HG03060 (cell line): ENCODE data around the gene EXPH5.

Experiments used
- ATAC-seq: cut with Tn5 transposase; IDR thresholded peaks from one replicate; pipeline ENCODE4 v1.9.1; 2021; ENCODE audit warnings: low read depth, moderate number of reproducible peaks; ENCODE audit not compliant: unreplicated experiment

EXPH5 gene

DNA sequence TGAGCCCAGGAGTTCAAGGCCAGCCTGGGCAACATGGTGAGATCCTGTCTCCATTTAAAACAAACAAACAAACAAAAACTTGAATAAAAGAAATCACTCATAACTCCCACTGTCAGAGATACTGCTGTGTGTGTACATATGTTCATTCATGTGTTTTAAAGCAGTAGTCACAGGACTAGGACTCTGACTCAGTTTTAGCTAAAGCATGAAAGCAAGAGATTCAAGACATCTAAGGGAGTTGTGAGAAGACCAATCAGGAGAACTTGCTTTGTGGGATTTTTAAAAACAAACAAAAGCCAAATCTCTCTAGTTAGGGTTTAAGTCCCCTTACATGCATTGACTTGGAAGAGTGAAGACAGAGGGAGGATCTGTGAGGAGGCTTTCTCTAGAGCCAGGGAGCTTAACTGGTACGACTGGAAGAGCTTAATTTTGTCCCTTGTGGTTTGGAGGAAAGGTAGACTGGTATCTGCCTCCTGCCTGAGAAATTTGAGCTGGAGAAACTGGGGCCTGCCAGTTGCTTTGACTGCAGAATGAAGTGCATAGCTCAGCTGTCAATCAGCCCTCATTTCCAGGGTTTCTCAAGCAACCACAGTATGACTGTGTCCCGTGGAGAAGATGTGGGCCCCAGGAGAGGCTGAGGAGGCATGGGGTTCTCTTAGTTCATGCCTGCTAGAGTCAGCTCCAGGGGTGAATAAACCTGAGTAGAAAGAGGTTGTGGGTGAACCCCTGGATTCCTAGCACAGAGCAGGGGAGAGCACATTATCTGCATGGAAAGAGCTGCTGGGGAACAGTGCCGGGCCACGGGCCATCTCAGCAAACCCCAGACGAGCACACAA lies 30.6 kb downstream of the EXPH5 start:
- ATAC-seq: no peak

DNA sequence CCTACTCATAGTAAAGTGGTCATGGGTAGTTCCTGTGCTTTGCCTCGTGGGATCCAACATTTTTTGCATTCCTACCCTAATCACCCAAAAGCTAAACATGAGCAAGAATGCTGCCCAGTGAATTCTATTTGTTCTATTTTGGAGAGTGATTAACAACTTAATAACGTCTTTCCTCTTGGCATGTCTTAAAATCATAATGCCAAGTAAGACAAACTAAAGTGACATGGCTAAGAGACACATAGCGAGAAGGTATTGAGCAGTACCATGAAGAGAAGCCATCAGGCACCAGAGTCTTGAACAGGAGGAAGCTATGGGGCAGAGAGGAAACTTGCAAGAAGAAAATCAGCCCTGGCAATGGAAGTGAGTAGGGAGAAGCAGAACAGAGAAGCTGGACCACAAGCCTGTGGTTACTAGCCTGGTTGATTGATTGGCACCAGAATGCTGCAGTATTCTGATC lies 32.0 kb downstream of the EXPH5 start:
- ATAC-seq: no peak

DNA sequence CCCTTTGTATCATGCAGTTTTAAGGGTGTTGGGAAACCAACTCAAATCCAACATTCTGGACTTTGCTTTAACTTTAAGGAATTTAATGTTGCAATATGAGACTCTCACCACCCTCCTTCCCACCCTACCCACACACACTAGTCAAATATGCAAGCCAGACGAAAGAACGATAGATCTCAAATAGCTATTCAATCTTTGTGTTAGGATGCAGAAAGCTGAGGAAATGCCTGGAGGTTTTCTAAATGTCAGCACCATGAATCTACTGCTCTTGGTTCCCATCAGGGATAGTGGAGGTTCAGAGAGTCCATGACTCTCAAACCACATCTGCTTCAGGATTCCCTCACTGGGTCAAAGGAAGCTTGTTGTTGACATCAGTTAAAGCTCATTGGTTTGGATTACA lies 33.7 kb downstream of the EXPH5 start:
- ATAC-seq: no peak

DNA sequence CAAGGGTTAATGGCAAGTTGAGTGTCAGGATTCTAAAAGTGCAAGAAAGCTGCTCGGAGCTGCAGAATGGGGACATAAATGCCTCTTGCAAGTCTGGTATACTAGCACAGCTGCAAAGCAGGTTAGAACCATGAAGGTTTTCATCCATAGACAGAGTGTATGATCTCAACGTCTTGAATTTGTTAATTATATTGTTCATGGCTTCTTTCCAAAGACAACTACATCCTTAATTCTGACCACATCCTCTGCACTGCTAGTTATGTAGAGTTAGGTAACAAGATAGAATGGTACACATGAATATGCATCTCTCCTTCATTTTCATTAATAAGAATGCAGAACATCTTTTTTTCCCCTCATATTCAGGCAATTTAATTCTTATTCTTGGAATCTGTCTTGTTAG lies 34.2 kb downstream of the EXPH5 start:
- ATAC-seq: no peak

DNA sequence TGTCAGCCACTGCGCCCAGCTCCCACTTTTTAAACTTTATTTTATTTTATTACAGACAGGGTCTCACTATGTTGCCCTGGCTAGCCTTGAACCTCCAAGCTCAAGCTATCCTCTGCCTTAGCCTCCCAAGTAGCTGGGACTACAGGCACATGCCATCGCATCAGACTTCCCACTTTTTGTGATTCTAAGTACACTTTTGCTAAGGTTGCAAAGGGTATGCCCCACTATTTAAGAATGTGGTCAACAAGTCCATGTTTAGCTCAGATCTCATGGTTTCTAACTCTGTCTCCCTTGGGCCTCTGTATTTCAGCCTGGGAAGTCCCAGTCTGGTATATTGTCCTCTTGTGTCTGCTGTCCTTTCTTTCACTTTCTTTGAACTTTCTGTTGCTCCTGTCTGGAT lies 35.3 kb downstream of the EXPH5 start:
- ATAC-seq: peak; percentile 49

DNA sequence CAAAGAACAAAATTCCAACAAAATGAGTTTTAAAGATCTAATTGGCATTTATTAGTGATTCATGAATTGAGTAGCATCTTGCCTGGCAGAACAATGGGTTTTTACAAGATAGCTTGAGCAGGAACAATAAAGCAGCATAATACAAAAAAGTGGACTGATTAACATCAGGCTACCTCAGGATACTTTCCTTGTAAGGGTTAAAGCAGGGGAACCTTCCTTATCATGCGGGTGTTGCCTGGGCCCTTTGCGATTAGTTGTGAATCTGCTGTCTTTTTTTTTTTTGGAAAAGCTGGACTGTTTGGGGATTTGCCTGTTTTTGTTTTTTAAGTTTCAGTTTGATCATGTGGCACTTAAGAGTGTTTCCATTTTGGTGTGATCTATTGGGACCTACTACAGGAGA lies 37.5 kb downstream of the EXPH5 start:
- ATAC-seq: no peak

DNA sequence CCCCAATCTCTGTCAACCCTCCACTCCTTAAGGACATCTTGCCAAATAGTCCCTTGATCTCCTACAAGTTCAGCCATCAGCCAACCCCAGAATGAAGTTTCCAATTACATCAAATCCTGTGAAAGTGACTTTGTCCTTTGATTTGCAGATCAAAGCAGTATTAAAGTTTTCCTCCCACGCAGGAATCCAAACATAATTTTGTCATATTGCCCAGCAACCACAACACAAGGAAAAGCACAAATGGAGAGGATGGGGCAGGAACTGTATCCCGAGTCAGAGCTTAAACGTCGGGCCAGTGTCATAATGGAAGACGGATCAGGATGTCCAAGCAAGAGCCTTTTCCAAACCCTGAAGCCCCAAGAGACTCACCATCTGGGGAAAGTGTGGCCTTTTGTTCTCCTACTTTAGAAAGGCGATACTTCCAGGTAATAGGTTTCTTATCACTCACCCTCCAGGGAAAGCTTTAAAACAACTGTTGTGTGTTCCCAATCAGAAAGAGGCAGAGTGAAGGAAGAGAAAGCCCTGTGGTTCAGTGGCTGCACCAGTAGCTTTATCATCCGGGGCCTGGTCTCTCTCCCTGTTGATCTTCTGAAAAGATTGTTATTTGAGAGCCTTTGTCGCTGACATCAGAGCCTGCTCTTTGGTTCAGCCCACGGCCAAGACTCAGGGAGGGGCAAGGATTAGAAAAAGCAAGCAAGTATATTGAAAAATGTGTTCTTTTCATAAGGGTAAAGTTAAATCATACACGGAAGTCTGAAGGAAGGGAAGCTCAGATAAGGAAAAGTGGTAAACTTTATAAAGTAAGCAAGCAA lies 41.7 kb downstream of the EXPH5 start:
- ATAC-seq: no peak

DNA sequence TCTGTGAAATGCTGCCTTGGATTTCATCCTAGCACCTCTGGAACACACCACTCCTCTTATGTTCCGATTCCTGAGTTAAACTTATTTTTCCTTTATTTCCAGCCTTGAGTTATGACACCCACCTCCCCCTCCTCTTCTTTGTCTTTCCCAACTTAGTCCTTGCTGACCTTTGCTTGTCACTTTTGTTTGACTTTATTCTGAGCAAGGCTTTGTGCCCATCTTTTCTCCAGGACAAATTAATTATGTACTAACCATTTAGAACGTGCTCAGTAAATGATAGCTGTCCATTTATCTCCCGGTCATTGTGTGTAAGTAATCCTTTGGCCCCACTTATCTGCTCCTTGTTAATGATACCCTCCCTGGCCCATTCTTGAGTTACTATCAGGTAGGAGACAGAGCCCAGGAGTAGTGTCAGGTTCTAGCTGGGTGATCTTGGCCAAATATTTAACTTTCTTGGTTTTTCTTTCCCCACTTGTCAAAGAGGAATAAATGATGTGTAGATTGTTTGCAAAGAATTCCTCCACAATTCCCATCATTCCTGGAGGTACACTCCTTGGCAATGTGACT lies 44.2 kb downstream of the EXPH5 start:
- ATAC-seq: no peak

DNA sequence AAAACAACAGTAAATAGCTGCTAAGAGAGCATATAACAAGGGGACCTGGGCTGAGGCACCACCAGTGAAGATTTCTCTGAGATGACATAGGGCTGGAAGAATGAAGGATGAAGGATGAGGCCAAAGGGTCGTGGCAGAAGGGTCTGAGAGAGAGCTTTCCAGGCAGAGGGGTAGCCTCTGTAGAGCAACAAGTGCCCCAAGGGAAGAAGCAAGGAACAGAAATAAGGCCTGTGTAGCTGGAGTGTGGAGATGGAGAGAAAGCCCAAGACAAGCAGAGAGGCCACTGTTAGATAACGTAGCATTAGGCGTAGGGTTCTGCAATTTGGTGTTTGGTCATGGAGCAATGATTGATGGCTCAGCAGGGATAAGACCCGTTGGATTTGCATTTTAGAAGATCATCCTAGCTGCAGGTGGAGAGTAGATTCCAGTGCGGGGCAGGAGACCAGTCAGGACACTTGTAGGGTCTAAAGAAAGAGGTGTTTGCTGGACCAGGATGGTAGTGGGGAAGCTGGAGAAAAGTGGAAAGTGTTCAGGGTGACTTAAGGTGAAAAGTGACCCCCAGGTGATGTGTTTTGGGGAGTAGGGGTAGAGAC lies 47.6 kb downstream of the EXPH5 start:
- no peak for ATAC-seq

DNA sequence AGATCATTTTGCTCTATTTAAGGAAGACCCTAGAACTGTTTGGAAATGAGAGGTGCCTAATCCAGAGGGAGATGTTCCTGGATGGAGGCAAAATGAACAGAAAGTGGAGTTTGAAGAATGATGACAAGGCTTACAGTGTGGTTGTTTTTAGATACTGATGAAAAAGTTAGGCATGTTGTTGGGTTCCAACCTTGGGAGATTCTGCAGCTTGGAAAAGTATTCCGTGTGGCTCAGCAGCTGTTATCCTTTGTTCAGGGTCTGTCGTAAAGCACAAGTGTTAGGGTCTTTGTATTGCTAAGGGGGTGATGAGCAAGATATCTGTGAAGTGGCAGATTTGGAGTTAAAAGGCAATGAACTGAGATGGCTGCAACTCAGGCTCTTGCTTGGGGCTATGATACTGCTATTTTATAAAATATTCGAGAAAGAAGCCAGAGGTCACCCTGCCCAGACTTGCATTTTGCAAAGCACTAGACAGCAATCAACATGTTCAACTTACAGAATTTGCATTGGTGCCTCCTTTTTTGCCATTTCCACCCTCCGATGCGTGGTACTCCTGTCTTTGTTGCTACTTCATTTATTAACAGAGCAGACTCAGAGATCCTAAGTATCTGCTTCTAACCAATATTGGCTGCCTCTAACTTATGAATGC lies 50.1 kb downstream of the EXPH5 start:
- no peak for ATAC-seq

DNA sequence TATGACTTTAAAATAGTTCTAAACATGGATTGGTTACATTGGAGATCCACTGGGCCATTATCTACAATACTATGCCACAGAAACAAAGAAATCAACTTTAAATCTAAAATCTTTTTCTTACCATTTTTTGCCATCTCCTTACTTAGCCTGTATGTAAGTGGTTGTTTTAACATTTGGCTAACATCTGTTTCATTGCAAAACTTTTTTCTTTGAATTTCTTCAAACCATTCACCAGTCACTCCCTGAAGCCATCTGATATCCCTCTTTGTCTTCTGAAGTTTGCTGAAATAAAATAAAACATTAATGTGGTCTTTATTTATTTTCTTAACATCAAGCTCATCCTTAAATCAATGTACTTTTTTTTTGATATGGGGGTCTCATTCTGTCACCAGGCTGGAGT lies 52.0 kb downstream of the EXPH5 start:
- no peak for ATAC-seq

DNA sequence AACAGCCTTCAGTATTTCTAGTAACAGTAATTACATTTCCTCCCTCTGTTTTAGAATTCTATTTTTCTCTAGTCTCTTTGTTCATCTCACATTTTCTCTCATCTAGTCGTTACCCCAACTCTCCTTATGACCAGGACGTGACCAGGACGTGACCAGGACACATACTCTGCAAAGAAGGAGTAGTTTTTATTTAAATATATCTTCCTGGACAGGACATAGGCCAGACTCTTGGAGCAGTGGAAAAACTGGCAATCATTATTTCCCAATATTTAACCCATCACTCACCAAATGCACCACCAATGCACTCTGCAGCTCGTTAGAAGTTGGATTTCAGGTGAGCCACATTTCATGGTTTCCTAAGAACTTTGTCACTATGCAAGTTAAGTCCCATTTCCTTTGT lies 55.1 kb downstream of the EXPH5 start:
- ATAC-seq: no peak

DNA sequence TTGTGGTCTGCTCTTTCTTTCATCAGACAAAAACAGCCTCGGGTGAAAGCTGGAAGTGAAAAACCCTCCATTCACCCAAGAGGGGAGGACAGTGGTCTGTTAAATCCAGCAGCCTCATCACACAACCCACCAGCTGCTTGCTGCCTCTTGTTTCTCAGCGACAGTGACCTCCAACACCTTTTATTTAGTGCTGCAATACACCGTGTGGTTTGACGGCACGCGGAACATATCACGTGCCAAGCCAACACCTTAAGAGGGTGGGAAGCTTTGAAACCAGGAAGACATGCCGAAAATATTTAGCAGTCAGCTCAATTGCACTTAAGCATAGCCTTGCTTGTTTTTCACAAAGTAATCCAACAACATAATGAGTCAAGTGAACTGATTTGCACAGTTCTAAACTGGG lies 55.5 kb downstream of the EXPH5 start:
- no peak for ATAC-seq

DNA sequence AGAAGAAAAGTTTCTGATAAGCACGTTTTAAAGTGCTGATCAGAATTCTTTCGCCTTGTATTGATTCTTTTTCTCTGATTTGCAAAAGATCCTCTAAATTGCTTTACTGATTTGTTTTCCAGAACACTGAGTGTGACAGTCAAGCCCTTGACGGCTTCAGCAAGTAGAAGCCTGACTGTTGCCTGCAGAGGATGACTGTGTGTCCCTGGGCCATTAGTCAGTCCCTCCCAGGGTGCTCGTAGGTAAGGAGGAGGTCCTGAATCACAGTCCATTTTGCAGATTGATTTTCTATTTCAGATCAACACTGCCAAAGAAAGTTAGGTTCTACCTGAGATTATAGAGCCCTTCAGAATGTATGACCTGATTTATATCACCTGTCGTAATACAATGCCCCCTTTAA lies 56.8 kb downstream of the EXPH5 start:
- ATAC-seq: no peak

DNA sequence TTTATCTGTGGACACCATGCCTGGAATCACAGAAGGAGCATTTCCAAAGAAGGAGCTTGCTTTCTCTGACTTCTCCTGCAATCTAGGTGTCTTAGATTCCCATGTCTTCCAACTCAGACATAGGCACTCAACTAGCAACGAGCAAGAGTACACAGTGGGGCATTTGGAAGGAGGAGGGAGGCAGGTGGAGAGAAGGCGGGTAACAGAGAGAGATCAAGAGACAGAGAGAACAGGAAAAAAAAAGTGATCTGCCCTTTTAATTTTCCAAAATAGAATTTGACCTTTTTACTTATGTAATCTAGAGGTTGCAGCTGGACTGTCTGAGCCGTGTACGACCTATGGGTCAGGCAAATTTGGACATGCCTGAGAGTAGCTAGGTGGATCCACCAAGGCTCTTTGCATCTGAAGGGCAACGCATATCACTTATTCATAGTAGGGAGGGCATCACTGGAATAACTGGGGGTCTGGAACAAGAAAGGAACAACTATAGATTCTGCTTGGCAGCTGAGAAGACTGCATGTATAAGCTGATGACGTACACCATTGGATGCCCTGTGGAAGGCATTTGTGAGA lies 58.1 kb downstream of the EXPH5 start:
- ATAC-seq: no peak

DNA sequence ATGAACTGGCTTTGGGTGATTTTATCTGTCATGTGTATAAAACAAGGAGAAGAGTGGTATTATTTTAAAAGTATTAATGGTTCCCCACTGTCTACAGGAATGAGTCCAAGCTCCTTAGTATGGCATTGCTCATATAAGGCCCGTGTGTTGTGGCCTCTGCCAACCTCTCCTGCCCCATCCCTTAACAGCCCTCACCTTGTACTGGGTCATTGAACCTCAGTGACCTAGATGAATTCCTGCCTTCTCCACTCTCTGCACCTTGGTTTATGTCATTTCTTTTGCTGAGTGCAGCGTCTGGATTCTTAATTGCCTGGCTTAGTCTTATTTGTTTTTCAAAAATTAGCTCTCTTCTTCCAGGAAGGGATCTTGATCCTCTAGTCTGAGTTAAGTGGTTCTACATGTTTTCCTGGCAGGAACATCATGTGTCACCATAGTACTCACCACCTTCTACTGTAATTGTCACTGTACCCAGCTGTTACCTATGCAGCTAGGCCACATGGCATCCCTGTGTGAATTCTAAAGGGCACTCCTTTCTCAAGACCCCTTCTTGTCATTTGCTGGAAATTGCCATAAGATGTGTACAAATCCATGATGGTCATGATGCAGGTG lies 59.2 kb downstream of the EXPH5 start:
- ATAC-seq: no peak

DNA sequence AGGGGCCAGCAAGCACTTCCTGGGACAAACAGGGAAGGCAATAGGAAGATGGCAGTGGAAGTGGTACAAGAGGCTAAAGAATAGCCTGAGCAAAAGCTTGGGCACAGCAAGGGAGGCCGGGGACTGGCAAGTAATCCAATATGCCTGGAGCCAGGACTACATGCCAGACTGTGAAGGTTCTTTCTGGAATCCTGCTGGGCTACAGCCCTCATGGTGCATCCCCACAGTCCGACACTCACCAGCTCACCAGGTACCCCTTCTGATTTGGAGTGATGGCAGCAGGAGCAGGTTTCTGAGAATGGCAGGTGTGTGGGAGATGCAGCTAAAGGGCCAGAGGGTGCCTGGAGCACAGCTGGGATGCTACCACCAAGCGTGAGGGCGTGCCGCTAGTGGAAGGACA lies 63.1 kb downstream of the EXPH5 start:
- ATAC-seq: no peak

DNA sequence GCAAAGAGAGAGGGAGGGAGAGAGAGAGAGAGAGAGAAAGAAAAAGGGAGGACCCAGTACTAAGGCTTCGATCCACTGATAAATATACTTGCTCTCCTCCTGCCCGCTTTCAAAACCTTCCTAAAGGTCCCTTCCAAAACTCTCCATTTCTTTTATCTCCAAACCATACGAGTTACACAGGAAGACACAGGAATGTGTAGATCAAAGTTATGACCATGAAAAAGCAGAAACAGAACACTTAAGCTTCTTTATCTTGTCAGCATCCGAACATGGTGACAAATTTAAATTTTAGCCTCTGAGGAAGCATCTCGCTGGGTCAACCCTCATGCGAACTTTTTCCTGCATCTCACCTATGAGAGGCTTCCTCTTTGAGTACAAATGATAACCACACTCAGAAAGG lies 66.2 kb downstream of the EXPH5 start:
- no peak for ATAC-seq

DNA sequence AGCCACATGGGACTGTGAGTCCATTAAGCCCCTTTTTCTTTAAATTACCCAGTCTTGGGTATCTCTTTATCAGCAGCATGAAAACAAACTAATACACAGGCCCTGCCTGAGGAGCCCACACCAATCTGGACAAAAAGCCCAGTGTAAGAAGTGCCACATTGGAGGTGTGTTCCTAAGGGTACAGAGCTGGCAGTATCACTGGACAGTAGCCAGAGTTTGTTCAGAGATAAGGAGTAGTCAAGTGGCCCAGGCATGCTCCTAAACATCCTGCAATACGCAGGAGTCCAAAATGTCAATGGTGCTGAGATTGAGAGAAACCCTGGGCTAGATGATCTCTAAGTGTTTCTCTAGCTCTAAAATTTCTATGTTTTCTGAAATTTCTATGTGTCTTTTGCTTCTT lies 68.4 kb downstream of the EXPH5 start:
- no peak for ATAC-seq

DNA sequence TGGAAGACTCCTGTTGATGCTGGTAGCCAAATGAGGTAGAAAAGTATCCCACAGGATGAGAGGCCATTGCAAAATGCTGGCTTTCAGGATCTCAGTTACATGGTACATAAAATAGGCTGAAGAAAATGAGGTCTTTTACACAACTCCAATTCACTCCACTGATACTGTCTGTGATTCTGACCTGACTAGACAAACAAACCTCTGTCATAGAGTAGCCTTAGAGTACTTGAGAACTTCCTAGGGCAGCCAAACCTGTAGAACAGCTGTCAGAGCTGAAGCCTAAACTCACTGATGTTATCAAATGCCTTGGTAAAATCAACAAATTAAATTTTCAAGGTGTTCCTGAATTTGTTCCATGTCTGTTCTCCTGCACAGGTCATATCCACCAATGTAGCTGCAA lies 69.1 kb downstream of the EXPH5 start:
- no peak for ATAC-seq
